Gastrocnemius medialis (tissue), 4 donors: Measurements from ENCODE around the gene KATNAL2. TPM values are rescaled to one million over a fixed set of nuclear protein-coding genes. Genes with fewer than 3 reads are reported as not detected.

Experiments used
- ATAC-seq, 2 donors: fragments of 150-250 bp; one replicate each; pipeline ENCODE4 v1.9.1; 2016
- DNase-seq, 2 donors: peaks; one replicate each; pipeline ENCODE4 v3.0.0-alpha.2; 2019
- H3K27ac ChIP-seq, 4 donors: fragments of 200-600 bp; sonication (generic); 1 replicate in 1 of 4; 2 replicates in 3 of 4; pipeline ENCODE4 v1.5.1; 2016 to 2018; ENCODE audit warnings: mild to moderate bottlenecking in 2 of 4, moderate library complexity in 1 of 4
- H3K27me3 ChIP-seq, 3 donors: fragments of 200-600 bp; sonication (generic) in 2 of 3; 1 replicate in 1 of 3; 2 replicates in 2 of 3; pipeline versions ENCODE4 v1.5.1 to v1.6.0; 2016 to 2019; ENCODE audit warnings: mild to moderate bottlenecking in 1 of 3, moderate library complexity in 1 of 3
- H3K36me3 ChIP-seq, 2 donors: fragments of 200-600 bp; sonication (generic) in 1 of 2; one replicate each; pipeline ENCODE4 v1.5.1; 2017 to 2018
- H3K4me1 ChIP-seq, 2 donors: fragments of 200-600 bp; sonication (generic) in 1 of 2; one replicate each; pipeline ENCODE4 v1.5.1; 2016 to 2017; ENCODE audit warnings: mild to moderate bottlenecking in 2 of 2
- H3K4me3 ChIP-seq, 4 donors: fragments of 200-600 bp; sonication (generic) in 3 of 4; 1 replicate in 1 of 4; 2 replicates in 3 of 4; pipeline ENCODE4 v1.5.1; 2016 to 2019; ENCODE audit warnings: mild to moderate bottlenecking in 2 of 4
- H3K9me3 ChIP-seq, 3 donors: fragments of 200-600 bp; sonication (generic) in 2 of 3; 1 replicate in 1 of 3; 2 replicates in 2 of 3; pipeline ENCODE4 v1.5.1; 2016 to 2019
- CTCF ChIP-seq, 5 experiments: fragments of 450-650 bp in 3 of 5; fragments of 200-600 bp in 2 of 5; sonication (generic) in 2 of 5; IDR thresholded peaks in 4 of 5; conservative IDR thresholded peaks in 1 of 5; 1 replicate in 4 of 5; 2 replicates in 1 of 5; pipeline ENCODE4 v1.5.1; 2016 to 2019; ENCODE audit warnings: antibody characterized with exemption in 5 of 5, mild to moderate bottlenecking in 3 of 5, moderate library complexity in 3 of 5
- POLR2A ChIP-seq, 2 donors: fragments of 450-650 bp; IDR thresholded peaks; one replicate each; pipeline ENCODE4 v1.6.1; 2017; ENCODE audit warnings: antibody characterized with exemption in 2 of 2, mild to moderate bottlenecking in 2 of 2, moderate library complexity in 2 of 2
- in situ Hi-C, 4 donors: fragments of 200-750 bp; cut with MboI; loops; one replicate each; pipeline versions ENCODE4 v1.15.0 to v1.8.0; 2017; ENCODE audit warnings: low sequenced_read_pairs in 4 of 4
- intact Hi-C: fragments of 100-400 bp; cut with DNase I; formaldehyde crosslinking; loops from one replicate; pipeline ENCODE4 v1.15.1; 2023; ENCODE audit warnings: low total_unique reads
- total RNA-seq, 4 donors: library from RNA; depleted of rRNA; stranded (reverse); fragments of >200 nt; gene quantifications; one replicate each; pipeline versions ENCODE4 v1.1.0 to v1.2.3, GENCODE V29; 2016

KATNAL2 gene
- total RNA-seq, 4 donors from 2014 or later = 0.27 to 2.7 (median 0.52) TPM; not detected in 1

GRCh38 chr18:47146206-47146605 is 228.8 kb downstream of the KATNAL2 start:
- Histone ChIP-seq H3K27me3 (no peaks in the 10 kb centered on the region), H3K9me3 (no peaks in the 10 kb centered on the region), H3K36me3 (no peaks in the 10 kb centered on the region), H3K4me1 (peaks cover 44 to 56% of the 10 kb centered on the region in 2 donors), H3K4me3 (no peak overlapping the region), H3K27ac (no peak overlapping the region)
- intact Hi-C loops (no loop called here), in situ Hi-C loops (no loop called here)
- ATAC-seq (no peak), DNase-seq (no peak)
- no peak for TF ChIP-seq CTCF (IDR thresholded peaks at IDR 0.05 in 4 of 5, conservative IDR thresholded peaks at IDR 0.05 in 1 of 5)
- no peak for TF ChIP-seq POLR2A (IDR thresholded peaks at IDR 0.05)

GRCh38 chr18:47149457-47150028 is 232.1 kb downstream of the KATNAL2 start:
- in situ Hi-C loops (no loop called here), intact Hi-C loops (loop anchor here (1.0 to 2.0 kb wide), 2 partner anchors 17 to 27 kb away; partner anchors contain the start of gene IER3IP1)
- Histone ChIP-seq H3K4me1 (peaks cover 31 to 33% of the 10 kb centered on the region in 2 donors), H3K27me3 (no peaks in the 10 kb centered on the region), H3K36me3 (peaks cover 0 to 10% of the 10 kb centered on the region in 2 donors), H3K9me3 (no peaks in the 10 kb centered on the region), H3K4me3 (peak overlapping the region; percentile 81 to 98 (median 82)), H3K27ac (peak overlapping the region; percentile 83 to 96 (median 95))
- TF ChIP-seq CTCF (IDR thresholded peaks at IDR 0.05 in 4 of 5, conservative IDR thresholded peaks at IDR 0.05 in 1 of 5) (no peak), POLR2A (IDR thresholded peaks at IDR 0.05) (no peak)
- peak; percentile 9 to 32 for ATAC-seq
- DNase-seq = no peak

GRCh38 chr18:47150029-47150823 is 232.8 kb downstream of the KATNAL2 start, which contains the start of gene HDHD2:
HDHD2 (minus strand) TSS chr18:47150500; CDS start chr18:47136439, 14,061 bp downstream.
- intact Hi-C loops = loop anchor here (1.0 to 2.0 kb wide), 2 partner anchors 17 to 26 kb away; partner anchors contain the start of gene IER3IP1
- ATAC-seq = peak; percentile 92 to 94
- peaks cover 25 to 33% of the 10 kb centered on the region in 2 donors for H3K4me1 ChIP-seq

GRCh38 chr18:47150824-47151366 is 233.5 kb downstream of the KATNAL2 start:
- Histone ChIP-seq H3K36me3 (peaks cover 0 to 21% of the 10 kb centered on the region in 2 donors), H3K27me3 (no peaks in the 10 kb centered on the region), H3K9me3 (no peaks in the 10 kb centered on the region), H3K27ac (peak overlapping the region; percentile 83 to 96 (median 95)), H3K4me3 (peak overlapping the region; percentile 81 to 98 (median 82)), H3K4me1 (peaks cover 25 to 28% of the 10 kb centered on the region in 2 donors)
- TF ChIP-seq POLR2A (IDR thresholded peaks at IDR 0.05) (no peak), CTCF (IDR thresholded peaks at IDR 0.05 in 4 of 5, conservative IDR thresholded peaks at IDR 0.05 in 1 of 5) (no peak)
- DNase-seq (no peak), ATAC-seq (peak; percentile 44 to 52)
- intact Hi-C loops (loop anchor here (1.0 to 2.0 kb wide), 2 partner anchors 16 to 25 kb away; partner anchors contain the start of gene IER3IP1), in situ Hi-C loops (no loop called here)

More at GRCh38 chr18:47150029-47150823, 232.8 kb downstream of the KATNAL2 start, which contains the start of gene HDHD2:
- Histone ChIP-seq H3K27ac (peak within 1 kb of the TSS; percentile 83 to 96 (median 95)), H3K4me3 (peak within 1 kb of the TSS; percentile 81 to 98 (median 82)), H3K27me3 (no peaks in the 10 kb centered on the region), H3K9me3 (no peaks in the 10 kb centered on the region), H3K36me3 (peaks cover 0 to 14% of the 10 kb centered on the region in 2 donors)
- TF ChIP-seq CTCF (IDR thresholded peaks at IDR 0.05 in 4 of 5, conservative IDR thresholded peaks at IDR 0.05 in 1 of 5) (no peak), POLR2A (IDR thresholded peaks at IDR 0.05) (peak; percentile 62 to 74)
- peak; percentile 67 to 75 for DNase-seq
- in situ Hi-C loops = no loop called here
